Measurements from ENCODE around the gene SMIM15. TPM values are rescaled to one million over a fixed set of nuclear protein-coding genes. Genes with fewer than 3 reads are reported as not detected.
"Not testable (repeated sequence)": the region's sequence is repeated elsewhere in the genome, so short reads cannot be mapped to it uniquely, and the experiment has no call there.

Gene SMIM15
- 44.1 TPM for polyA plus RNA-seq (2012; ENCODE audit: insufficient read depth, insufficient read length)

GRCh38 chr5:61162010-61162831, at the start of gene SMIM15:
SMIM15 (minus strand) TSS chr5:61162468; CDS start chr5:61160171, 2,297 bp downstream.
- peak; percentile 84 for DNase-seq (ENCODE audit: low read depth, low spot score)
- H3K4me3 ChIP-seq (ENCODE audit: low read length) = peak within 1 kb of the TSS; percentile 96

GRCh38 chr5:61207884-61208283, 45.6 kb upstream of the SMIM15 start:
- no peak overlapping the region for H3K4me3 ChIP-seq (ENCODE audit: low read length)
- no peak for DNase-seq (ENCODE audit: low read depth, low spot score)

- no peak overlapping the region for H3K4me3 ChIP-seq (ENCODE audit: low read length)
- no peak for DNase-seq (ENCODE audit: low read depth, low spot score)
Measured at GRCh38 chr5:61205013-61205412, 42.7 kb upstream of the SMIM15 start.

- H3K4me3 ChIP-seq (ENCODE audit: low read length) = no peak overlapping the region
- DNase-seq (ENCODE audit: low read depth, low spot score) = no peak
Measured at GRCh38 chr5:61202213-61202612, 39.9 kb upstream of the SMIM15 start.

GRCh38 chr5:61200582-61201155, 38.4 kb upstream of the SMIM15 start:
- no peak overlapping the region for H3K4me3 ChIP-seq (ENCODE audit: low read length)
- no peak for DNase-seq (ENCODE audit: low read depth, low spot score)

- DNase-seq (ENCODE audit: low read depth, low spot score) = no peak
- H3K4me3 ChIP-seq (ENCODE audit: low read length) = no peak overlapping the region
Measured at GRCh38 chr5:61198606-61199005, 36.3 kb upstream of the SMIM15 start.

- not testable (repeated sequence) for DNase-seq (ENCODE audit: low read depth, low spot score); H3K4me3 ChIP-seq (ENCODE audit: low read length)
Measured at GRCh38 chr5:61187826-61188225, 25.6 kb upstream of the SMIM15 start.

GRCh38 chr5:61187352-61187751, 25.1 kb upstream of the SMIM15 start:
- H3K4me3 ChIP-seq (ENCODE audit: low read length); DNase-seq (ENCODE audit: low read depth, low spot score): not testable (repeated sequence)

- no peak overlapping the region for H3K4me3 ChIP-seq (ENCODE audit: low read length)
Measured at GRCh38 chr5:61186634-61187033, 24.4 kb upstream of the SMIM15 start.

GRCh38 chr5:61184708-61185107, 22.4 kb upstream of the SMIM15 start:
- H3K4me3 ChIP-seq (ENCODE audit: low read length) = no peak overlapping the region
- DNase-seq (ENCODE audit: low read depth, low spot score) = no peak

More at GRCh38 chr5:61186634-61187033, 24.4 kb upstream of the SMIM15 start:
- no peak for DNase-seq (ENCODE audit: low read depth, low spot score)

GRCh38 chr5:61183538-61183937, 21.3 kb upstream of the SMIM15 start:
- DNase-seq (ENCODE audit: low read depth, low spot score) = no peak

GRCh38 chr5:61182449-61182848, 20.2 kb upstream of the SMIM15 start:
- DNase-seq (ENCODE audit: low read depth, low spot score) = peak; percentile 48
- no peak overlapping the region for H3K4me3 ChIP-seq (ENCODE audit: low read length)

More at GRCh38 chr5:61183538-61183937, 21.3 kb upstream of the SMIM15 start:
- H3K4me3 ChIP-seq (ENCODE audit: low read length) = no peak overlapping the region

GRCh38 chr5:61180886-61181285, 18.6 kb upstream of the SMIM15 start:
- H3K4me3 ChIP-seq (ENCODE audit: low read length) = no peak overlapping the region
- no peak for DNase-seq (ENCODE audit: low read depth, low spot score)

- H3K4me3 ChIP-seq (ENCODE audit: low read length) = no peak overlapping the region
- no peak for DNase-seq (ENCODE audit: low read depth, low spot score)
Measured at GRCh38 chr5:61178702-61179101, 16.4 kb upstream of the SMIM15 start.

- H3K4me3 ChIP-seq (ENCODE audit: low read length) = no peak overlapping the region
- no peak for DNase-seq (ENCODE audit: low read depth, low spot score)
Measured at GRCh38 chr5:61177716-61178115, 15.4 kb upstream of the SMIM15 start.

GRCh38 chr5:61177070-61177469, 14.8 kb upstream of the SMIM15 start:
- no peak for DNase-seq (ENCODE audit: low read depth, low spot score)
- no peak overlapping the region for H3K4me3 ChIP-seq (ENCODE audit: low read length)

- no peak overlapping the region for H3K4me3 ChIP-seq (ENCODE audit: low read length)
- no peak for DNase-seq (ENCODE audit: low read depth, low spot score)
Measured at GRCh38 chr5:61176631-61177030, 14.4 kb upstream of the SMIM15 start.

- H3K4me3 ChIP-seq (ENCODE audit: low read length) = no peak overlapping the region
- no peak for DNase-seq (ENCODE audit: low read depth, low spot score)
Measured at GRCh38 chr5:61171479-61171878, 9.2 kb upstream of the SMIM15 start.

GRCh38 chr5:61168951-61169350, 6.7 kb upstream of the SMIM15 start:
- DNase-seq (ENCODE audit: low read depth, low spot score) = no peak
- no peak overlapping the region for H3K4me3 ChIP-seq (ENCODE audit: low read length)

- no peak overlapping the region for H3K4me3 ChIP-seq (ENCODE audit: low read length)
- no peak for DNase-seq (ENCODE audit: low read depth, low spot score)
Measured at GRCh38 chr5:61167382-61167781, 5.1 kb upstream of the SMIM15 start.

GRCh38 chr5:61163905-61164304, 1.6 kb upstream of the SMIM15 start:
- no peak overlapping the region for H3K4me3 ChIP-seq (ENCODE audit: low read length)
- DNase-seq (ENCODE audit: low read depth, low spot score) = no peak
